Osteoblast (primary cell): Measurements from ENCODE around the gene CLIP4. TPM values are rescaled to one million over a fixed set of nuclear protein-coding genes. Genes with fewer than 3 reads are reported as not detected.

Experiments
- DNase-seq: peaks from one replicate; pipeline ENCODE4 v3.0.0; 2011; ENCODE audit warnings: low spot score, mixed read lengths; ENCODE audit not compliant: insufficient read length; ENCODE audit errors: missing footprints
- H2AFZ ChIP-seq: 2 replicates; pipeline ENCODE4 v1.6.0; 2011; ENCODE audit warnings: mild to moderate bottlenecking, low read length
- H3K27ac ChIP-seq: 2 replicates; pipeline ENCODE4 v1.5.1; 2011; ENCODE audit warnings: mild to moderate bottlenecking, low read depth, low read length, moderate library complexity
- H3K27me3 ChIP-seq: 2 replicates; pipeline ENCODE4 v1.6.0; 2012; ENCODE audit warnings: mild to moderate bottlenecking, control low read depth, inconsistent platforms, low read length, moderate library complexity; ENCODE audit not compliant: insufficient read depth
- H3K36me3 ChIP-seq: 2 replicates; pipeline ENCODE4 v1.5.1; 2011; ENCODE audit warnings: mild to moderate bottlenecking, low read length, control low read depth, moderate library complexity; ENCODE audit not compliant: insufficient read depth
- H3K4me1 ChIP-seq: 2 replicates; pipeline ENCODE4 v1.5.1; 2011; ENCODE audit warnings: mild to moderate bottlenecking, low read length, control low read depth, moderate library complexity; ENCODE audit not compliant: insufficient read depth
- H3K4me2 ChIP-seq: 2 replicates; pipeline ENCODE4 v1.6.0; 2011; ENCODE audit warnings: mild to moderate bottlenecking, low read length; ENCODE audit not compliant: insufficient read depth
- H3K4me3 ChIP-seq: fragments of 200-600 bp; sonication (generic); 3 replicates; pipeline ENCODE4 v1.5.1; 2012; ENCODE audit warnings: mild to moderate bottlenecking, low read length, inconsistent platforms; ENCODE audit not compliant: insufficient read depth
- H3K79me2 ChIP-seq: 2 replicates; pipeline ENCODE4 v1.6.0; 2012; ENCODE audit warnings: mild to moderate bottlenecking, low read length, control low read depth, inconsistent platforms; ENCODE audit not compliant: insufficient read depth
- H3K9me3 ChIP-seq: 2 replicates; pipeline ENCODE4 v1.5.1; 2011; ENCODE audit warnings: low read depth, low read length, control low read depth
- H4K20me1 ChIP-seq: 2 replicates; pipeline ENCODE4 v1.6.0; 2012; ENCODE audit warnings: mild to moderate bottlenecking, low read length, control low read depth; ENCODE audit not compliant: insufficient read depth
- total RNA-seq: library from RNA; depleted of rRNA; stranded (reverse); fragments of >200 nt; gene quantifications from 2 replicates; pipeline ENCODE4 v1.2.3, GENCODE V29; 2012
- TF ChIP-seq, protein P1 (sequence below): IDR thresholded peaks from 2 replicates; pipeline ENCODE4 v1.5.1; 2011; ENCODE audit warnings: mild to moderate bottlenecking, low read depth, low read length, moderate library complexity; ENCODE audit errors: extremely low read depth

CLIP4 gene
- total RNA-seq, 1 donor = 124 TPM

DNA sequence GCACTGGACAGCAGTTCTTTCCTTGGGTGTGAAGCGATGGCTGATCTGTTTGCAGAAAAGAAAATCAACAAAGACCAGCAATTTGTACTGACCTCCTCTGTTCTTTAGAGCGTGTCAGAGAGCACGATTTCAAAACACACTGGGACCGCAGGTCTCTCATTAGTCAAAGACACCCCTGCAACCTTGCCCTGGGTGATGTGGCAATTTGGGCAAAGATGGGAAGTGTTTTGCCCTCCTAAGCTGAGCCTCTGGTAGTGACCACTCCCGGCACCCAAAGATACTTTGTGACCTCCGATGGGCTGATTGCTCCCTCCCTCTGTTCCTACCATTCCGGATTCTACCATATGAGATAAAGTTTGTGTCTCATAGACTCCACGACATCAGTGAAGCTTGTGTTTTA, 18.2 kb upstream of the CLIP4 start:
- H3K4me3 ChIP-seq = no peak overlapping the region
- no peaks in the 10 kb centered on the region for H3K79me2 ChIP-seq
- DNase-seq = no peak
- no peak overlapping the region for H2AFZ ChIP-seq
- H3K9me3 ChIP-seq = no peaks in the 10 kb centered on the region
- H3K27ac ChIP-seq = no peak overlapping the region
- no peaks in the 10 kb centered on the region for H3K36me3 ChIP-seq
- no peaks in the 10 kb centered on the region for H3K4me1 ChIP-seq
- H3K4me2 ChIP-seq = no peak overlapping the region
- TF ChIP-seq, protein P1, sequence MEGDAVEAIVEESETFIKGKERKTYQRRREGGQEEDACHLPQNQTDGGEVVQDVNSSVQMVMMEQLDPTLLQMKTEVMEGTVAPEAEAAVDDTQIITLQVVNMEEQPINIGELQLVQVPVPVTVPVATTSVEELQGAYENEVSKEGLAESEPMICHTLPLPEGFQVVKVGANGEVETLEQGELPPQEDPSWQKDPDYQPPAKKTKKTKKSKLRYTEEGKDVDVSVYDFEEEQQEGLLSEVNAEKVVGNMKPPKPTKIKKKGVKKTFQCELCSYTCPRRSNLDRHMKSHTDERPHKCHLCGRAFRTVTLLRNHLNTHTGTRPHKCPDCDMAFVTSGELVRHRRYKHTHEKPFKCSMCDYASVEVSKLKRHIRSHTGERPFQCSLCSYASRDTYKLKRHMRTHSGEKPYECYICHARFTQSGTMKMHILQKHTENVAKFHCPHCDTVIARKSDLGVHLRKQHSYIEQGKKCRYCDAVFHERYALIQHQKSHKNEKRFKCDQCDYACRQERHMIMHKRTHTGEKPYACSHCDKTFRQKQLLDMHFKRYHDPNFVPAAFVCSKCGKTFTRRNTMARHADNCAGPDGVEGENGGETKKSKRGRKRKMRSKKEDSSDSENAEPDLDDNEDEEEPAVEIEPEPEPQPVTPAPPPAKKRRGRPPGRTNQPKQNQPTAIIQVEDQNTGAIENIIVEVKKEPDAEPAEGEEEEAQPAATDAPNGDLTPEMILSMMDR = no peak
- no peaks in the 10 kb centered on the region for H3K27me3 ChIP-seq
- no peaks in the 10 kb centered on the region for H4K20me1 ChIP-seq

DNA sequence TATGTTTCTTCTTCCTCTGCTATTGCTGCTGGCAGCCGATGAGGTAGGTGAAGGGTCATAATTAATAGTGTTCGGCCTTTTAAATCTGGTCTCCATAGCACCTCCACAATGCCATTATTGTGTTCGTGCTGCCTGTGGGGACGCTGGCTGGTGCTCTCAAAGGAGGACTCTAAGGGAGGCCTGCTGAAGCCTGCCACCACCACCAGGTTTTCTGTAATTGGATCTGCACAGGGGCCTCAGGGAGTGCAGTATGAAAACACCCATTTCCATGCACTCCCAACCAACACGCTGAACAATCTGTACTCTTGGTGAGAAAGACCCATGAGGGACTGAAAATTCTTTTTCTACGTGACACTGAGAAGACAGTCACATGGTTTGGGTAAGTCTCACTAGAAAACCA, 17.6 kb upstream of the CLIP4 start:
- Histone ChIP-seq H3K4me2 (no peak overlapping the region), H3K27me3 (no peaks in the 10 kb centered on the region), H3K36me3 (no peaks in the 10 kb centered on the region), H4K20me1 (no peaks in the 10 kb centered on the region), H3K9me3 (no peaks in the 10 kb centered on the region), H2AFZ (peak overlapping the region; percentile 29), H3K79me2 (no peaks in the 10 kb centered on the region), H3K4me1 (no peaks in the 10 kb centered on the region), H3K4me3 (no peak overlapping the region), H3K27ac (no peak overlapping the region)
- TF ChIP-seq, protein P1 = no peak
- DNase-seq = peak; percentile 57

DNA sequence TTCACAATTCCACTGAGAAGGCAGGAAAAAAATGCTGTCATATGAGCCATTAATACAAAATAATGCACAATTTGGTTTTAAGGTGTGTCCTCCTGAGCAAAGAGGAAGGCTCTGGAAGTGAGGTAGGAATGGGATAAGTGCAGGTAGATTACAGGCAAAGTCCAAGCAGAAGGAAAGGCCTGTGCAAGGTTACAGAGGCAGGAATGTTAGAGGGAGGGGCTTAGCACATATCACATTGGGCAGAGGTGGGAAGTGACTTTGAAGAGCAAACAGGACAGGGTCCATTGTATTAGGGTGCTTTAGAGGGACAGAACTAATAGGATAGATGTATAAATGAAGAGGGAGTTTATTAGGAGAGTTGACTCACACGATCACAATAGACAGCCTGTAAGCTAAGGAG, 14.7 kb upstream of the CLIP4 start:
- H4K20me1 ChIP-seq = no peaks in the 10 kb centered on the region
- H2AFZ ChIP-seq = no peak overlapping the region
- H3K79me2 ChIP-seq = no peaks in the 10 kb centered on the region
- H3K4me3 ChIP-seq = no peak overlapping the region
- no peaks in the 10 kb centered on the region for H3K36me3 ChIP-seq
- no peak for DNase-seq
- H3K9me3 ChIP-seq = no peaks in the 10 kb centered on the region
- TF ChIP-seq, protein P1 = no peak
- H3K27me3 ChIP-seq = no peaks in the 10 kb centered on the region
- no peak overlapping the region for H3K27ac ChIP-seq
- H3K4me2 ChIP-seq = no peak overlapping the region
- no peaks in the 10 kb centered on the region for H3K4me1 ChIP-seq

DNA sequence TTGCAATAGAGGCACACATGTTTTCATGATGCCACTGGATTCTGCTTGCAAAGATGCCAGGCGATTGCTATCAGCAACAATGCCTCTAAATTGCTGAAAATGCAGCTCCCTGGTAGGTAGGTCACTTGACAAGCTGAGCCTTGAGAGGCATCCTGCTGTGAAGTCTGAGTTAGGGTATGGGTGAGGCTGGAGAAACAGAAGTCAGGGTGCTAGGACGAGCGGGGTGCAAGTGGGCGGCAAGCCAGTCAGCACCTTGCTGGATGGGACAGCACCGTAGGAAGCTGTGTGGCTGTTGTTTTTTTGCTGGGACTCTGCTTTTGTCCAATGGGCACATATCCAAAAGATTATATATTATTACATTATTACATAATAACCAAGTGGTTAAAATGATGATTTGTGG, 10.5 kb upstream of the CLIP4 start:
- no peaks in the 10 kb centered on the region for H3K36me3 ChIP-seq
- H2AFZ ChIP-seq = no peak overlapping the region
- H3K27ac ChIP-seq = no peak overlapping the region
- H4K20me1 ChIP-seq = no peaks in the 10 kb centered on the region
- DNase-seq = no peak
- TF ChIP-seq, protein P1 = no peak
- no peak overlapping the region for H3K4me3 ChIP-seq
- H3K27me3 ChIP-seq = no peaks in the 10 kb centered on the region
- H3K4me2 ChIP-seq = no peak overlapping the region
- peaks cover 6% of the 10 kb centered on the region for H3K4me1 ChIP-seq
- no peaks in the 10 kb centered on the region for H3K9me3 ChIP-seq
- H3K79me2 ChIP-seq = no peaks in the 10 kb centered on the region
